Type B pancreatic cell (in vitro differentiated cells): Measurements from ENCODE around the gene CLIC4. TPM values are rescaled to one million over a fixed set of nuclear protein-coding genes. Genes with fewer than 3 reads are reported as not detected.
A peak's percentile ranks its signal among the peaks of the same experiment; 100 is the strongest.
"Not testable (repeated sequence)": the region's sequence is repeated elsewhere in the genome, so short reads cannot be mapped to it uniquely, and the experiment has no call there.

Source experiments
- DNase-seq: peaks from one replicate; pipeline ENCODE4 v3.0.0; 2021; ENCODE audit warnings: mixed read lengths; ENCODE audit not compliant: unreplicated experiment; ENCODE audit errors: extremely low spot score
- H3K27ac Mint-ChIP-seq: 2 replicates; pipeline ENCODE4 v1.8.0; 2021; ENCODE audit warnings: mild to moderate bottlenecking, mixed read lengths
- H3K27me3 Mint-ChIP-seq: 2 replicates; pipeline ENCODE4 v1.8.0; 2021; ENCODE audit warnings: mixed read lengths
- H3K36me3 Mint-ChIP-seq: 2 replicates; pipeline ENCODE4 v1.8.0; 2021; ENCODE audit warnings: mixed read lengths
- H3K4me1 Mint-ChIP-seq: one replicate; pipeline ENCODE4 v1.8.0; 2021; ENCODE audit warnings: mixed read lengths; ENCODE audit not compliant: unreplicated experiment
- H3K4me3 Mint-ChIP-seq: 2 replicates; pipeline ENCODE4 v1.8.0; 2021; ENCODE audit warnings: mild to moderate bottlenecking, mixed read lengths
- H3K9me3 Mint-ChIP-seq: 2 replicates; pipeline ENCODE4 v1.8.0; 2021; ENCODE audit warnings: mixed read lengths
- total RNA-seq: library from RNA; stranded (reverse); gene quantifications from 2 replicates; pipeline ENCODE4 v1.2.1, GENCODE V29; 2021; ENCODE audit warnings: low replicate concordance
- TF ChIP-seq, protein P1 (sequence below): fragments of 200-600 bp; sonication (generic); conservative IDR thresholded peaks from 2 replicates; pipeline ENCODE4 v1.5.0; 2021; ENCODE audit warnings: antibody characterized with exemption, mild to moderate bottlenecking

Gene CLIC4
- total RNA-seq, 1 donor from 2014 or later, result 109 TPM

DNA sequence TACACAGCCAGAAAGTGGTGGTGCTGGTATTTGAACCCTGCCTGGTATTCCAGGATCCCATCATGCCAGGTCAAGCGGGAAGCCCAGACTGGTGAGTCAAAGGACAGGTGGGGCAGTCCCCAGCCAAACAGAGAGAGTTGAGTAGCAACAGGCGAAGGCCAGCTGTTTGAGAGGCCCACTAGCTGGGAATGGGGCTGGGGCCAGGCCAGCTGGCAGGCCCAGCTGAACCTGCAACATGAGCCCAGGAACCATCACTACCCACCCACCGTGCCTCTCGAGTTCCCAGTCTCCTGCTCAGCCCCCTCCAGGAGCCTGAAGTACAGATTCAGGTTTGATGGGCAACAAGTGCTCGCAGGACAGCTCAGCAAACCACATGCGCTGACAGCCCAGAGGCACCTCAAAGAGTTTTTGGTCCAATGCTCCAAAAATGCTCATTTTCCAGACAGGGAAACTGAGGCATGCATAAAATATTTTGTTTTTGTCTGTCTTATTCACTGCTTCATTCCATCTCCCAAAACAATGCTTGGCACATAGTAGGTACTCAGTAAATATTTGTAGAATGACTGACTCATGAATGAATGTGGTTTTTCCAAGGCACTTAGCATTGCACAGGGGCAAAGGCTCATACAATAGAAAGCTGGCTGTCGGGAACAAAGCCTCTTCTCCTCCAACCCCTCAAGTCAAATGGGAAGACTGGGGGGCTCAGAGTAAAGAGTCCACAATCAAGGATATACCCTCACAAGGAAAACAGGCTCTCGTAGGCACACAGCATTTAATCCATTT lies 42.5 kb upstream of the CLIC4 start:
- DNase-seq, result no peak
- no peaks in the 10 kb centered on the region for H3K9me3 Mint-ChIP-seq

DNA sequence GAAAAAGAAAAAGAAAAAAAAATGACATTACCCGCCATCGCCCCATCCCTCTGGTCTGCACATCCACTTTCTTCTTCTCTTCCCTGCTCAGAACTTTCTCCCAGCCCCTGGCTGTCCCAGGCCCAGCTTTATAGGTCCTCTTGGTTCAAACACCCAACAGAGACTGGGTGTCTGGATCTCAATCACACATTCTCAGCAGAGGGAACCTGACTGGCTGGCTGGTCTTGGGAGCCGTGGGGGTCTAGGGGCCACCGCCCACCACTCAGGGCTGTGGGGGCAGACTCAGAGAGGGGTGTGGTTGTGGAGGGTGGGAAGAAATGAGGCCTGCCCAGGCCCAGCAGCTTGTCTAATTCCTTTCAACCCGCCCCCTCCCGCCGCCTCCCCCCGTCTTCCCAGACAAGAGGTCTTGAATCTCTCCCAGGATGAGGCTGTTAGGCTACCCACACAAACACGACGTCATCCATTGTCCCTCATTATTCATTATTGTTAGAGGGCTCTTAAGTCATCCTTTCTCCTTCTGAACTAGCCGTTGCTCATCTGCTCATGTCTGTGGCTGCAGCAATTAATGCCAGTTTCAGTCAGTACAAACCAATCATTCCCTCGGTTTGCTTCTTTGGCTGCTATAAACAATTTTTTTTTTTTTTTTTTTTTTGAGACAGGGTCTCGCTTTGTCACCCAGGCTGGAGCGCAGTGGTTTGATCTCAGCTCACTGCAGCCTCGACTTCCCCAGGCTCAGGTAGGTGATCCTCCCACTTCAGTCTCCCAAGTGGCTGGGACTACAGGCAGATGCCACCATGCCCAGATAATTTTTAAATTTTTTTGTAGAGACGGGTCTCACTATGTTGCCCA lies 40.6 kb upstream of the CLIC4 start:
- Mint-ChIP-seq H3K36me3 (no peaks in the 10 kb centered on the region), H3K9me3 (no peaks in the 10 kb centered on the region), H3K4me1 (peaks cover 25% of the 10 kb centered on the region), H3K27me3 (no peaks in the 10 kb centered on the region), H3K4me3 (peak overlapping the region; percentile 69), H3K27ac (peak overlapping the region; percentile 66)
- TF ChIP-seq, protein P1, sequence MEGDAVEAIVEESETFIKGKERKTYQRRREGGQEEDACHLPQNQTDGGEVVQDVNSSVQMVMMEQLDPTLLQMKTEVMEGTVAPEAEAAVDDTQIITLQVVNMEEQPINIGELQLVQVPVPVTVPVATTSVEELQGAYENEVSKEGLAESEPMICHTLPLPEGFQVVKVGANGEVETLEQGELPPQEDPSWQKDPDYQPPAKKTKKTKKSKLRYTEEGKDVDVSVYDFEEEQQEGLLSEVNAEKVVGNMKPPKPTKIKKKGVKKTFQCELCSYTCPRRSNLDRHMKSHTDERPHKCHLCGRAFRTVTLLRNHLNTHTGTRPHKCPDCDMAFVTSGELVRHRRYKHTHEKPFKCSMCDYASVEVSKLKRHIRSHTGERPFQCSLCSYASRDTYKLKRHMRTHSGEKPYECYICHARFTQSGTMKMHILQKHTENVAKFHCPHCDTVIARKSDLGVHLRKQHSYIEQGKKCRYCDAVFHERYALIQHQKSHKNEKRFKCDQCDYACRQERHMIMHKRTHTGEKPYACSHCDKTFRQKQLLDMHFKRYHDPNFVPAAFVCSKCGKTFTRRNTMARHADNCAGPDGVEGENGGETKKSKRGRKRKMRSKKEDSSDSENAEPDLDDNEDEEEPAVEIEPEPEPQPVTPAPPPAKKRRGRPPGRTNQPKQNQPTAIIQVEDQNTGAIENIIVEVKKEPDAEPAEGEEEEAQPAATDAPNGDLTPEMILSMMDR, result no peak
- DNase-seq, result no peak

More for the DNA sequence above, 42.5 kb upstream of the CLIC4 start:
- no peaks in the 10 kb centered on the region for H3K27me3 Mint-ChIP-seq
- TF ChIP-seq, protein P1, result no peak
- no peak overlapping the region for H3K27ac Mint-ChIP-seq
- no peaks in the 10 kb centered on the region for H3K36me3 Mint-ChIP-seq
- peaks cover 25% of the 10 kb centered on the region for H3K4me1 Mint-ChIP-seq
- H3K4me3 Mint-ChIP-seq, result no peak overlapping the region

DNA sequence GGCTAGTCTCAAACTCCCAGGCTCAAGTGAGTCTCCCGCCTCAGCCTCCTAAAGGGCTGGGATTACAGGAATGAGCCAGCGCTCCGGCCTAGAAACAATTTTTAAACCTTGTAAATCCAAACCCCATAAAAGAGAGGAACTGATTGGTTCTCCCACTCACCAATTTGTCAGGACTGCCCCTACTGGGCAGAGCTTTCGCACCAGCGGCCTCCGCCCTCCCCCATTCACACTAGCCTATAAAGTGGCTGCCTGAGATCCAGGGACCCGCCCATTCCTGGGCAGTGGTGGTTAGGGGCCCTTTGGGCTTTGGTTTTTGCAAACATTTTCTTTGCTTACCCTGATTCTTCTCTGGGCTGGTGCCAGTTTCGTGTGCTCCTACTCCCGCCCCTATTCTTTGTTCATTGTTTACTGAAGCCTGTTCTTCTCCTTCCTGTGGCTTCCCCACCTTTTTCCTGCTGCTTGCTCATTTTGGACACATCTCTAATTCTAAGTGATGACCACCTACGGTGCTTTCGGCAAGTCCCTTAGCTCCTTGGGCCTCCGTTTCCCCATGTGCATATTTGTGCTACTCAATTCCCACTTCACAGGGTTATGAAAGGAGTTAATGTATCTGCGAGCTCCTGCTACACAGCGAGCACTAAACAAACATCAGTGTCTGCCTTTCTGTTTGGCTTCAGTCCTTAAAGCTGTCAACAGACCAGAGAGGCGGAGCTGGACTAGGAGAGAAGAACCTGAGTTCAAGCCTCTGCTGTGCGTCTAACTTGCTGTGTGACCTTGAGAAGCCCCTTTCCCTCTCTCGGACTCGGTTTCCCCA lies 39.8 kb upstream of the CLIC4 start:
- Mint-ChIP-seq H3K27me3 (no peaks in the 10 kb centered on the region), H3K9me3 (no peaks in the 10 kb centered on the region), H3K4me1 (peaks cover 25% of the 10 kb centered on the region), H3K4me3 (peak overlapping the region; percentile 69), H3K36me3 (no peaks in the 10 kb centered on the region), H3K27ac (peak overlapping the region; percentile 66)
- DNase-seq, result peak; percentile 82
- TF ChIP-seq, protein P1, result no peak

DNA sequence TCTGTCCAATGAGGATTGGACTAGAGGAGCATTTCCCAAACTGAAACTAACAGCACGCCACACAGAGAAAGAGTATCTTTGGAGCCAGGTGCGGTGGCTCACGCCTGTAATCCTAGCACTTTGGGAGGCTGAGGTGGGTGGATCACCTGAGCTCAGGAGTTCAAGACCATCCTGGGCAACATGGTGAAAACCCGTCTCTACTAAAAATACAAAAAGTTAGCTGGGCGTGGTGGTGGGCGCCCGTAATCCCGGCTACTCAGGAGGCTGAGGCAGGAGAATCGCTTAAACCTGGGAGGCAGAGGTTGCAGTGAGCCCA lies 39.2 kb upstream of the CLIC4 start:
- H3K27me3 Mint-ChIP-seq, H3K9me3 Mint-ChIP-seq, DNase-seq, H3K36me3 Mint-ChIP-seq: not testable (repeated sequence)
- Mint-ChIP-seq H3K27ac (peak overlapping the region; percentile 66), H3K4me3 (peak overlapping the region; percentile 69), H3K4me1 (peaks cover 25% of the 10 kb centered on the region)

DNA sequence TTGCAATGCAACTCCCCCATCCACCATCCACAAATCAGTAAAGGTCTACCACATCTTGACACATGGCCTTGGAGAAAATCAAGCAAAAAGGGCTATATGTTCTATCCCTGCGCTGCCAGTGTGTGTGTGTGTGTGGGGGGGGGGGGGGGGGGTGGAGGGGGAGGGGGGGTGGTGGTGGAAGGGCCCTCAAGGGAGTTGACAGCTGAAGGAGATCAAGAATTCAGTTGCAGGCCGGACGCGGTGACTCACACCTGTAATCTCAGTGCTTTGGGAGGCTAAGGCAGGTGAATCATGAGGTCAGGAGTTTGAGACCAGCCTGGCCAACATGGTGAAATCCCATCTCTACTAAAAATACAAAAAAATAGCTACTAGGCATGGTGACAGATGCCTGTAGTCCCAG lies 37.6 kb upstream of the CLIC4 start:
- TF ChIP-seq, protein P1, result no peak
- no peak overlapping the region for H3K27ac Mint-ChIP-seq
- no peaks in the 10 kb centered on the region for H3K9me3 Mint-ChIP-seq
- H3K27me3 Mint-ChIP-seq, result no peaks in the 10 kb centered on the region
- peaks cover 24% of the 10 kb centered on the region for H3K4me1 Mint-ChIP-seq
- H3K36me3 Mint-ChIP-seq, result no peaks in the 10 kb centered on the region
- no peak overlapping the region for H3K4me3 Mint-ChIP-seq
- no peak for DNase-seq
